Renal cortex interstitium (tissue), 11 donors: ENCODE measurements around the gene MAP2K3. TPM values are rescaled to one million over a fixed set of nuclear protein-coding genes. Genes with fewer than 3 reads are reported as not detected.
A peak's percentile ranks its signal among the peaks of the same experiment; 100 is the strongest.

Experiments
- DNase-seq, 11 donors: peaks; one replicate each; pipeline ENCODE4 v3.0.0-alpha.2; 2013; ENCODE audit warnings: low read depth in 9 of 11, low spot score in 4 of 11; ENCODE audit errors: extremely low read depth in 1 of 11
- polyA plus RNA-seq, 3 donors: library from polyadenylated mRNA; unstranded; fragments of 120-200 nt; gene quantifications; one replicate each; pipeline ENCODE4 v1.2.1, GENCODE V29; 2013; ENCODE audit not compliant: insufficient read length in 3 of 3

The MAP2K3 gene
- polyA plus RNA-seq, 3 donors: 20.6 to 25.8 (median 22.9) TPM

GRCh38 chr17:21275579-21276263 lies 8.8 kb upstream of the MAP2K3 start:
- DNase-seq: peak in 8 of 11 donors; percentile 62 to 80 (median 75)

GRCh38 chr17:21276264-21276588 lies 8.3 kb upstream of the MAP2K3 start:
- no peak for DNase-seq

- no peak for DNase-seq
Measured at GRCh38 chr17:21277332-21277731, 7.2 kb upstream of the MAP2K3 start.

GRCh38 chr17:21278450-21279197 lies 5.9 kb upstream of the MAP2K3 start:
- no peak for DNase-seq

- DNase-seq: no peak
Measured at GRCh38 chr17:21279198-21279535, 5.3 kb upstream of the MAP2K3 start.

GRCh38 chr17:21279582-21279981 lies 4.9 kb upstream of the MAP2K3 start:
- no peak for DNase-seq

DNA sequence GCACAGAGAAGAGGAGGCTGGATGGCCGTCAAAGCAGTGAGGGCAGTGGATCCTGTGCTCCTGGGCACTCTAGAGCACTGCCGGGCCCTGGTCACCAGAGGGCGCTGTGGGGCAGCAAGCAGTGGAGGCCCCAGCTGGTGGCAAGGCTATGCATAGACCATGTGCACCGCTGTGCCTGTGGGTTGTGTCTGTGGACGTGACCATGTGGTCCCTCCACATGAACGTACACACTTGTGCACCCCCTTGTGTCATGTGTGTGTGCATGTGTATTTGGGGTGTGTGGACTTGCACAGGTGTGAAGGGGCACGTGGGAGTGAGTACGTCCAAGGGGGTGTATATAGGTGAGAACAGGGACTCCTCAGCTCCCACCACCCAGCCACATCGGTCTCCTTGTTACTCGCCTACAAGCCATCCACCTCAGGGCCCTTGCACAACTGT lies 4.4 kb upstream of the MAP2K3 start:
- DNase-seq: peak in 7 of 11 donors; percentile 39 to 73 (median 66)

DNA sequence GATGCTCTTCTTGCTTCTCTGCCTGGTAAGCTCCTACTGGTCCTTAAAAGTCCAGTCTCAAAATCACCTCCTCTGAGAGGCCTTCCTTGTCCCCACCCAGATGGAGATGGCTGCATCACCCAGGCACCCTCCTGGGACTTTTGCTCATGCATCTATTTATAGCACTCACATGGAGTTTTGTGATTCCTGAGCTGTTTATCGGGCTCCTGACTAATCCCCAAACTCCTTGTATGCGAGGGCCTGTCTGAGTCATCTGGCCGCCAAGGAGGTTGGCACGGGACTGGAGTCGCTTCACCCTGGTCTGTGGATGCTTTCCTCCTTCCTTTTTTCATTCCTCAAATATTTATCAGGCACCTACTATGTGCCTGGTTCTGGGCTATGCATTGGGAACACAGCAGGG lies 2.3 kb upstream of the MAP2K3 start:
- DNase-seq: no peak

DNA sequence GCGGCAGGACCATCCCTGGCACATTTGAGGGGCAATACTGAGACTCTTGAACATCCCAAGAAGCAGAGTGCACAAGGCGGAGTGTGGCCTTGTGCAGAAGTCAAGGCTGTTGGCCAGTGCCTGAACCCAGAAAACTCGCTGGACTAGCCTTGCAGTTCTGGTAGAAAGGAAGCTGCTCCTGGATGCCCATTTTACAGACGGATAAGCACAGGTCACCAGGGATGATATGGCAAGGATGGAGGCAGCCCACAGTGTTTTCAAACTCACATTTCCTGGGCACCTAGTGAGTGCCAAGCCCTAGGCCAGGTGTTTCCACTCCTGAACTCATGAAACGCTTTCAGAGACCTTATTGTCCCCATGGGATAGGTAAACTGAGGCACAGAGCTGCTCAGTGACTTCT lies 1.7 kb upstream of the MAP2K3 start:
- no peak for DNase-seq

DNA sequence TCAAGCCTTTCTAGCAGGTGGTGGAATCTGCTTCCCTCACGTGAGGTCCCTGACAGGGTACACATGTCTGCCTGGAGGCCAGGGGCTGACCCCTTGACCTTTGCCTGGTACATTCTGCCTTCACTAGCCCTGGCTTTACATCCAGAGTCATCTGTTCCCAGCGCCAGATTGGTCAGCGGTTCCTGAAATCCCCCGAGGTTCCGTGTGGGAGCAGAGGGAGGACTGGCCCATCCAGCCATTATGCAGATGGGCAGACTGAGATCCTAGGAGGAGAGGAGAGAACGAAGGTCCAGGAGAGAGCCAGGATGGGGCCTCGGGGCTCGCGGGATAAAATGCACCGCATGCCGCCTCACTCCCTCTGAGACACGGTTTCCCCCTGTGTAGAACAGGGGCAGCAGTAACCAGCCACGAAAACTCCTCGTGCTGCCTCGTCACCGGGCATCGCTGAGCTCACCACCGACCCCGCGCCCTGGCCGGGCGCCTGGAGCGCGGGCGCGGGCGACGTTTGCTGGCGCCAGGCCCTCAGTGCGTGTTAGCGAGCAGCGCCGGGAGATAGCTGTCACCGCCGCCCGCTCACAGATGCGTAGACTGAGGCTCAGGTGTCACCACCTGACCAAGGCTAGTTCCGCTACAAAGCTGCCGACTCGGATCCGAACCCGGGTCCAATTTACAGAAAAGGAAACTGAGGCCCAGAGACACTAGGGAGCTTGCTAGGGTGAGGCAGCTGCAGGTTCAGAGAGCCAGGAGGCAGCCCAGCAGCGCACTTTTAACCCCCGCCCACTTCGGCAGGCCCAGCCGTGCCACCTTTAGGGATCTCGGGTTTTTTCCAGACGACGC lies 811 bp upstream of the MAP2K3 start:
- no peak for DNase-seq

DNA sequence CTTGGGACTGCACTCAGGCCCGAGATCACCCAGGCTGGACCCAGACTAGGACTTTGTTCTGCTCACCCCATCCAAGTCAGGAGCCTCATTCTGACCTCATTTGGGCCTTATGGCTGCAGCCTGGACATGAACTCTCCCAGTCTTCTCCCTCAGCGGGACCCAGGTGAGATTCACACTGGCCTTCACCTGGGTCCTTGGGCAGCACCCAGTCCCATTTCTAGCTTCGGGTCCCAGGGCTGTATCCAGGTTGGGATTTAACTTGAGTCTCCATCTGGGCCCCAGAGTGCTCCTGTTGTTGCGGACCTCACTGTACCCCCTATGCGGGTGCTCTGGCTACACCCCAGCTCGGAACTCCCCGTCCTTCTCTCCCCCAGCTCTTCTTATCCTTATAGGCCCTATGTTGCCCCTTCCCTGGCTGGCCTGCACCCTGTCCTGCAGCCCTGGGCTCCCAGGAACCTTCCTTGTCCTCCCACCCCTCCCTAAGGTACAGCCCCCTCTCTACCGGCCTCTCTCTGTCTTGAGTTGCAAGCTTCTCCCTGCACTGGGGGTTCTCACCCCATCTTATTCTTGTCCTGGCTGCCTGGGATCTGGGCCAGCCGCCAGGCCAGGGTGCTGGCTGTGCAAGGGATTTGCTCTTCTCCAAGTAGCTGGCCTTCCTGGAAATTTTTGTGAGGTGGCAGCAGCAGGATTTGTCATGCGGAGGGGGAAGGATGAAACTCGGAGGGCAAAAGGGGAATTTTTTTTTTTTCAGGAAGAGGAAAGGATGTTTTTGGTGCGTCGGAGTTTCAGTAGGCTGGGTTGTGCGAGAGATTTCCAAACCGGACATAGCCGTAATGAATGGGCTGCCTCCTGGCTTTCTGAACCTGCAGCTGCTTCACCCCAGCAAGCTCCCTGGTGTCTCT lies 904 bp downstream of the MAP2K3 start:
- DNase-seq: no peak

GRCh38 chr17:21286066-21286770 lies 1.7 kb downstream of the MAP2K3 start:
- peak in 10 of 11 donors; percentile 54 to 87 (median 78) for DNase-seq

- DNase-seq: no peak
Measured at GRCh38 chr17:21286909-21287702, 2.6 kb downstream of the MAP2K3 start.

DNA sequence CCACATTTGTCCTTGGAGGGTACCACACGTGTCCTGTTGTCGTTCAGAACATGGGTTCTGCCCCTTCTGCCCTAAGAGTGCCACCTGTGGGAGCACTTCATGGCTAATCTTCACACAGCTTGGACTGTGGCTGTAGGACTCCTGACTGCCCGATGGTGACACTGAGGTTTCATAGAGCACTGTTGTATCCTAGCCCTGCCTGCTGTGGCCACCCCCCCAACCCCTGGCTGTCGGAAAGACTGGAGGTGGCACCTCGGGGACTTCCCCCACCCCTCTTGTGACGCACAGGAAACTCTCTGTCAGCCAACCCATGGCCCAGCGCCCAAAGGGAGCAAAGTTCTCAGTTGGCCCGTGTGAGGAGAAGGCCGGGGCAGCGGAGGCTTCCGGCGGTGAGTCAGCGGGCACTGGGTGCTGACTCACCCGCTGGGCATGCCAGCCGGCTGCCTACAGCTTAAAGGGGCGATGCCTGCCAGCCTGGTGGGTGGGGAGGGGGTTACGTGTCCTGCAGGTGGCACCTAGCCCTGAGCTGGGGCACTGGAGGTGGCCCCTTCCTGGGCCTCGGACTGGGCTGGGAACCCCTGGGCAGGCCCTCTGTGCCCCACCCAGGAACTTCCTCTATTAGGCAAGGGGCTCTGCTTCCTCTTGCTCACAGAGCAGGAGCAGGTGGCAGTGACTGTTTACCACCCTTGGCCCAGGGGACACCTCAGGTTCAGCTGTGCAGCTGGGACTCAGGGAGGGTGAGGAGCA lies 3.4 kb downstream of the MAP2K3 start:
- peak in 3 of 11 donors; percentile 57 to 74 (median 63) for DNase-seq

DNA sequence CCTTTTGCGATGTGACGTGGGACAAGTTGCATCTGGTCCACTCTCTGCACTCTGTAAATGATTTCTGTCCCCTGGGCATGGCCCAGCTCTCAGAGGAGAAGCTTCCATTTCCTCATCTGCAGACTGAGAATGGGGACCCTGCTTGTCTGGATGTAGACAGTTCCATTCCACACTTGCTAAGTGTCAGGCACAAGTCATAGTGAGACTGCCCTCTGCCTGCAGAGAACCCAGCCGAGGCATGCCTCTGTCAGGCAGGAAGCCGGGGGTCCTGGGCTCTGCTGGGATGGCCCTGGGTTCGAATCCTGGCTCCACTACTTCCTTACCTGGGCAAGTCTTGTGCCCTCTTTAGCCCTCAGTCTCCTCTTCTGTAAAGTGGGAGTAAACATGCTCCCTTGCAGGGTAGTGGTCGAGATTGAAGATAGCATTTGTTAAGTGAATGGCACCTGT lies 4.1 kb downstream of the MAP2K3 start:
- no peak for DNase-seq

DNA sequence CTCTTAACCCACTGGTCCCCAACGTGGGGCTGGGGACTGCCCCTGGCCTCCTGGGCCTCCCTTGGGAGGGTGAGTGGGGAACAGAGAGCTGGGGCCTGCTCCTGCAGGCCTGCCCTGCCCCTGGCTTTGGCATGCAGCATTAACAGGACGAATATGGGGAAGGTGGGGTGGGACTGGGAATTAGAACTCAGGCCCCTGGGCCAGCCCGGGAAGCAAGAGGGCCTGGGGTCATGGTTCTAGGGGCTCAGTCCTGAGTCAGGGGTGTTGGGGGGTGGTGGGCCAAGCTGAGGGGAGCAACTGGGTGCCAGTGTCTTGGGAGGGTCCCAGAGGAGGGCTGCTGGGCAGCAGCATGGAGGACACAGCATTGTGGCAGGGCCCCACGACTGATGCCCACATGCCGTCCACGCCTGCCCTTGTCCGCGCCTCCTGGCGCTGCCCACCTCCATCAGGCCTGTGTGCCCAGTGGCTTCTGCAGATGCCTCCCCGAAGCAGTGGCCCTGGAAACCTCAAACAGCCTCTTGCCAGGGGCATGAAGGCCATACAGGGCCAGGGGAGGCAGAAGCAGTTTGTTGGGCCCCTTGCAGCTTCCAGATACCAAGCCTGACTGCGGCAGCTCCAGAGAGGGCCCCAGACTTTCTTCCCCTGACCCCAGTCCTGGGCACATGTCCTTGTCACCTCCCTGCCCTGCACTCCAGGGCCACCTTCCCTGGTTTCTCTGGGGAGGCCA lies 4.8 kb downstream of the MAP2K3 start:
- no peak for DNase-seq
